Measurements from ENCODE around the gene ZSCAN31. TPM values are rescaled to one million over a fixed set of nuclear protein-coding genes. Genes with fewer than 3 reads are reported as not detected.

The ZSCAN31 gene
- total and polyA plus RNA-seq, 9 of the 15 experiments (the other 6 are each of a cell fraction or from before 2014, with no cell fraction given), result 3.9 to 12.1 (median 7.0) TPM

DNA sequence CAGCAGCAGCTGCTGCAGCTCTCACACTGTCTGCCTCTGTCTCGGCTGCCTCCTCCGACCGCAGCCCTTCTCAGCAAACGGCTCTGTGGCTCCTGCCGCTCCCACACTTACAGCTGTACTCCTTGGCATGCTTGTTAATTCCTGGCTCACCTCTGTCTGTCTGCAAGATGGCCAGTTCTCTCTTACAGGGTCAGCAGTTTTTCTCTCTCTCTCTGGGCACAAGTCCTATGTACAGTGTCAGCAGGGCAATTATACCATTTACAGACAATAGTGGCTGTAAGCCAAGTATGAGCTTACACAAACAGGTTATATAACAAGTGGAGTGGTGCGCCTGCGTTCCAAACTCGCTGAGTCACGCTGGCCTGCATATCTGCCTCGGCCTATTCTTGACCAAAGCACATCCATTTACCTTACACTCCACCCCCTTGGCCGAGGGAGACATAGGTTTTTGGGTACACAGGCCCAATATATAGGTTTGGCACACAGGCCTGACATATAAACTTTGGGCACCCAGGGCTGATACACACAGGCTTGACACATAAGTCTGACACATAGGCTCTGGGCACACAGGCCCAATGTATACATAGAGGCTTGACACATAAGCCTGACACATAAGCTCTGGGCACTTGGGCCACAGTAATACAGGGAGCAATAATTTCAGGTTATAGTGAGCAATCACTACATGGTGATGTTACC, 18.2 kb upstream of the ZSCAN31 start (continued):
- TF ChIP-seq, protein P1, sequence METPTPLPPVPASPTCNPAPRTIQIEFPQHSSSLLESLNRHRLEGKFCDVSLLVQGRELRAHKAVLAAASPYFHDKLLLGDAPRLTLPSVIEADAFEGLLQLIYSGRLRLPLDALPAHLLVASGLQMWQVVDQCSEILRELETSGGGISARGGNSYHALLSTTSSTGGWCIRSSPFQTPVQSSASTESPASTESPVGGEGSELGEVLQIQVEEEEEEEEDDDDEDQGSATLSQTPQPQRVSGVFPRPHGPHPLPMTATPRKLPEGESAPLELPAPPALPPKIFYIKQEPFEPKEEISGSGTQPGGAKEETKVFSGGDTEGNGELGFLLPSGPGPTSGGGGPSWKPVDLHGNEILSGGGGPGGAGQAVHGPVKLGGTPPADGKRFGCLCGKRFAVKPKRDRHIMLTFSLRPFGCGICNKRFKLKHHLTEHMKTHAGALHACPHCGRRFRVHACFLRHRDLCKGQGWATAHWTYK (CRISPR knock-in tag; IDR thresholded peaks at IDR 0.05), result peak; percentile 98
- TF ChIP-seq ATF1 (CRISPR knock-in tag; IDR thresholded peaks at IDR 0.05) (no peak), ATF1 (tag; IDR thresholded peaks at IDR 0.05) (peak; percentile 80), ID3 (CRISPR knock-in tag; IDR thresholded peaks at IDR 0.05) (peak; percentile 91), ID3 (tag; IDR thresholded peaks at IDR 0.05) (peak; percentile 100), E2F8 (IDR thresholded peaks at IDR 0.05; ENCODE audit: low read depth, partially characterized antibody) (no peak), GABPA (tag; conservative IDR thresholded peaks at IDR 0.05; ENCODE audit: low read depth) (peak; percentile 65), ZBTB1 (CRISPR knock-in tag; IDR thresholded peaks at IDR 0.05; ENCODE audit: borderline replicate concordance, low read depth) (no peak), POU5F1 (IDR thresholded peaks at IDR 0.05; ENCODE audit: borderline replicate concordance, low read depth, low read length, partially characterized antibody) (no peak), ETS2 (tag; IDR thresholded peaks at IDR 0.05; ENCODE audit: borderline replicate concordance, poor library complexity, severe bottlenecking) (peak; percentile 93), SMARCE1 (IDR thresholded peaks at IDR 0.05) (peak; percentile 51), ZHX1 (conservative IDR thresholded peaks at IDR 0.05; ENCODE audit: low read length) (no peak), ESRRA (IDR thresholded peaks at IDR 0.05; ENCODE audit: borderline replicate concordance, low read depth) (no peak)
- TF ChIP-seq, protein P2, sequence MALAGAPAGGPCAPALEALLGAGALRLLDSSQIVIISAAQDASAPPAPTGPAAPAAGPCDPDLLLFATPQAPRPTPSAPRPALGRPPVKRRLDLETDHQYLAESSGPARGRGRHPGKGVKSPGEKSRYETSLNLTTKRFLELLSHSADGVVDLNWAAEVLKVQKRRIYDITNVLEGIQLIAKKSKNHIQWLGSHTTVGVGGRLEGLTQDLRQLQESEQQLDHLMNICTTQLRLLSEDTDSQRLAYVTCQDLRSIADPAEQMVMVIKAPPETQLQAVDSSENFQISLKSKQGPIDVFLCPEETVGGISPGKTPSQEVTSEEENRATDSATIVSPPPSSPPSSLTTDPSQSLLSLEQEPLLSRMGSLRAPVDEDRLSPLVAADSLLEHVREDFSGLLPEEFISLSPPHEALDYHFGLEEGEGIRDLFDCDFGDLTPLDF (CRISPR knock-in tag; IDR thresholded peaks at IDR 0.05), result peak; percentile 54
- TF ChIP-seq, protein P3, sequence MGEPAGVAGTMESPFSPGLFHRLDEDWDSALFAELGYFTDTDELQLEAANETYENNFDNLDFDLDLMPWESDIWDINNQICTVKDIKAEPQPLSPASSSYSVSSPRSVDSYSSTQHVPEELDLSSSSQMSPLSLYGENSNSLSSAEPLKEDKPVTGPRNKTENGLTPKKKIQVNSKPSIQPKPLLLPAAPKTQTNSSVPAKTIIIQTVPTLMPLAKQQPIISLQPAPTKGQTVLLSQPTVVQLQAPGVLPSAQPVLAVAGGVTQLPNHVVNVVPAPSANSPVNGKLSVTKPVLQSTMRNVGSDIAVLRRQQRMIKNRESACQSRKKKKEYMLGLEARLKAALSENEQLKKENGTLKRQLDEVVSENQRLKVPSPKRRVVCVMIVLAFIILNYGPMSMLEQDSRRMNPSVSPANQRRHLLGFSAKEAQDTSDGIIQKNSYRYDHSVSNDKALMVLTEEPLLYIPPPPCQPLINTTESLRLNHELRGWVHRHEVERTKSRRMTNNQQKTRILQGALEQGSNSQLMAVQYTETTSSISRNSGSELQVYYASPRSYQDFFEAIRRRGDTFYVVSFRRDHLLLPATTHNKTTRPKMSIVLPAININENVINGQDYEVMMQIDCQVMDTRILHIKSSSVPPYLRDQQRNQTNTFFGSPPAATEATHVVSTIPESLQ (CRISPR knock-in tag; IDR thresholded peaks at IDR 0.05), result no peak

All from K562 (cell line).